SK-N-MC (cell line): ENCODE data around the gene TOP1.

ENCODE experiments used
- EZH2 ChIP-seq: fragments of 200-600 bp; sonication (generic); IDR thresholded peaks from one replicate; pipeline ENCODE4 v1.6.1; 2017; ENCODE audit warnings: antibody characterized with exemption
- FOXP2 ChIP-seq: optimal IDR thresholded peaks from 2 replicates; pipeline ENCODE3; 2011; ENCODE audit warnings: mild to moderate bottlenecking, moderate library complexity; ENCODE audit not compliant: insufficient read depth; ENCODE audit errors: extremely low read length, control extremely low read depth
- POLR2AphosphoS5 ChIP-seq: IDR thresholded peaks from 2 replicates; pipeline ENCODE4 v1.6.1; 2012; ENCODE audit warnings: mild to moderate bottlenecking, low read depth, low read length, borderline replicate concordance

DNA sequence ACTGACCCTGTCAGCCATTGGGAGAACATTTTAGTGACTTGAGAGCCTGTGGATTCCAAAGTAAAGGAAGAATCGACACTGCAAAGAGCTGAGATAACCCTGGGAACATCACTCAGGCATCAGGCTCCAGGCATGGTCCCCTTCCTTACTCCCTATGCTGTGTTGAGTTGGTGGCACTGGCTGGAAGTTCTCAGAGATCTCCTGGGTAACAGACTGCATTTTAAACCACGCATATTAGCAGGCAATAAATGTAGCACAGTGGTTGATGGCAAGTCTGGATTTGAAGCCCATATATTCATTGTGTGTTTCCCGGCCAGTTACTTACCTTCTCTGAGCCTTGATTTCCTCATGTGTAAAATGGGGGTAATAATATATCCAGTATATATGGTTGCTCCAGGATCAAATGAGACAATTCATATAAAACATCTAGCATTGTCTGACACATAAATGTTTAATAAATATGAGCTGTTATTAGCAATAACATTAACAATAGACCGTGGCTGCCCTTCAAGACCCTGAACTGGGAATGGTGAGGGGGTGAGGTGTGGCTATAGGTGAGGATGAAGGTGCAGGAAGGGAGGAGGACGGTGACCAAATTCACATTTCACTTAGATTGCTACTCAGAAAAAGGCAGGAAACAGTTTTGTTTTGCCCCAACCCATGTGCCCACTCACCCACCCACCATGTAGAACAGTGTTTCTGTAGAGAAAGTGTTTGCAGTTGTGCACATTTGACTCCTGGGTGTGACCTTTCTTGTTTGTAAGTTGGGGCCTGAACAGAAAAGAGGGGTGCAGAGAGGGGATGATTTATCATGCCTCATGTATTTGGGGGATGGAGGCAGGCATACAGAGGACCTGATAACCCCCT is 110.8 kb downstream of the TOP1 start:
- TF ChIP-seq EZH2, result no peak
- TF ChIP-seq POLR2AphosphoS5, result no peak
- no peak for TF ChIP-seq FOXP2
